Activated CD8-positive, alpha-beta memory T cell treated with anti-CD3 and anti-CD28 coated beads, Interleukin-2, amount 50 U/mL, for 4 hours (primary cell): ENCODE measurements around the gene HSPA12A.
"Not testable (repeated sequence)": the region's sequence is repeated elsewhere in the genome, so short reads cannot be mapped to it uniquely, and the experiment has no call there.

ENCODE experiments used
- DNase-seq: peaks from one replicate; pipeline ENCODE4 v3.0.0-alpha.2; 2020

The HSPA12A gene

GRCh38 chr10:116712519-116712918 lies 29.8 kb downstream of the HSPA12A start:
- DNase-seq, result no peak

DNA sequence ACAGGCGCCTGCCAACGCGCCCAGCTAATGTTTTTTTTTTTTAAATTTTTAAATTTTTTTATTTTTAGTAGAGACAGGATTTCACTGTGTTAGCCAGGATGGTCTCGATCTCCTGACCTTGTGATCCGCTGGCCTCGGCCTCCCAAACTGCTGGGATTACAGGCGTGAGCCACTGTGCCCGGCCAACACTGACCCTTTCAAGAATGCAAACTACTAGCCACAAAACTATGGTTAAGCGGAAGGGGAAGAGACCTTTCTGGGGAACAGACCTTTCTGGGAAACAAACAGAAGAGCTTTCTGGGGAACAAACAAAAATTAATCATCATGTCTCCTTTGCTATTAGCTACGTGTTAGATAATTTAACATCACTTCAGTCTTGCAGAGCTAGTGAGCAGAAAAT lies 30.6 kb downstream of the HSPA12A start:
- not testable (repeated sequence) for DNase-seq

GRCh38 chr10:116710076-116710475 lies 32.3 kb downstream of the HSPA12A start:
- DNase-seq, result no peak

DNA sequence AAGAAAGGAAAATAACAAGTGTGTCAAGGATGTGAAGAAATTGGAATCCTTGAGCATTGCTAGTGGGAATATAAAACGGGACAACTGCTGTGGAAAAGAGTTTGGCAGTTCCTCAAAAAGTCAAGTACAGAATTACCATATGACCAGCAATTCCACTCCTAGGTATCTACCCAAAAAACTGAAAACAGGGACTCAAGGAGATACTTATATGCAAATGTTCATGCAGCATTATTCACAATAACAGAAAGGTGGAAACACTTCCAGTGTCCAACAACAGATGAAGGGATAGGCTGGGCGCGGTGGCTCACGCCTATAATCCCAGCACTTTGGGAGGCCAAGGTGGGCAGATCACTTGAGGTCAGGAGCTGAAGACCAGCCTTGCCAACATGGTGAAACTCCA lies 33.5 kb downstream of the HSPA12A start:
- DNase-seq, result no peak

GRCh38 chr10:116708391-116708821 lies 34.0 kb downstream of the HSPA12A start:
- DNase-seq, result no peak

DNA sequence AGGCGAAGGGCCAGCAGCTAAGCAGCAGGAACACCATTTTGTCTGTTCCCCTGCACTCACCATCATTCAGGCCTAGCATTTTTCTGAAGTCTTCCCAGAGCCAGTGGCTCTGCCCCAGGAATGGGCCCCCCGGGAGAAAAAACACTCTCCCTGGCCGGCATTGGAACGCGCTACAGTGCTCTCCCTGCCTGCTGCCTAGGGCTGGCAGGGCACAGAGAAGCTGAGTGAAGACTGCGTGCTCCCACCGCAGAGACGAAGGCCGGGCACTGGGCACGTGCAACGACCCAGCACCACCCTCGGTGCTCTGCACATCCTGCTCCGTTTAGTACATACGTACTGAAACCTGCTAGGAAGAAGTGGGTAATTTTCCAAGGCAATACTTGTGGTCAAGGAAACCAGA lies 34.4 kb downstream of the HSPA12A start:
- DNase-seq, result no peak

DNA sequence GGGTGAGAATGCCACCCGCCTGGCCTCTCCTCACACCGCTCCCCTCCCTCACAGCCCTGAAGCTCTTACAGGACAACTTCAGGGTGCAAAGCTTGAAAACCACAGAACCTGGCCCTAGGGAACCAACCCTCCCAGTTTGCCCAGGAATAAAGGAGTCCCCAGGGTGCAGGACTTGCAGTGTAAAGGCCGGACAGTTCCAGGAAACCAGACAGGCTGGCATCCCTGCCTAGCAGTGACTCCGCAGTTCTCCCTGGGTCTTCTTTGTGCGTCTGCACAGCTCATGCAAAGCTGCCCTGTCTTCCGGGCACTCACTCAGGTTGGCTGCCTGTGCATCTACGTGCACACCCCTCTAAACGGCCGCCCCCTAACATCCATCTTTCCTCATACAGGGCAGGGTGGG lies 36.1 kb downstream of the HSPA12A start:
- no peak for DNase-seq

- DNase-seq, result no peak
Observed at GRCh38 chr10:116705498-116705897, 36.9 kb downstream of the HSPA12A start.

GRCh38 chr10:116704926-116705325 lies 37.4 kb downstream of the HSPA12A start:
- DNase-seq, result no peak

GRCh38 chr10:116702165-116702564 lies 40.2 kb downstream of the HSPA12A start:
- DNase-seq, result no peak

DNA sequence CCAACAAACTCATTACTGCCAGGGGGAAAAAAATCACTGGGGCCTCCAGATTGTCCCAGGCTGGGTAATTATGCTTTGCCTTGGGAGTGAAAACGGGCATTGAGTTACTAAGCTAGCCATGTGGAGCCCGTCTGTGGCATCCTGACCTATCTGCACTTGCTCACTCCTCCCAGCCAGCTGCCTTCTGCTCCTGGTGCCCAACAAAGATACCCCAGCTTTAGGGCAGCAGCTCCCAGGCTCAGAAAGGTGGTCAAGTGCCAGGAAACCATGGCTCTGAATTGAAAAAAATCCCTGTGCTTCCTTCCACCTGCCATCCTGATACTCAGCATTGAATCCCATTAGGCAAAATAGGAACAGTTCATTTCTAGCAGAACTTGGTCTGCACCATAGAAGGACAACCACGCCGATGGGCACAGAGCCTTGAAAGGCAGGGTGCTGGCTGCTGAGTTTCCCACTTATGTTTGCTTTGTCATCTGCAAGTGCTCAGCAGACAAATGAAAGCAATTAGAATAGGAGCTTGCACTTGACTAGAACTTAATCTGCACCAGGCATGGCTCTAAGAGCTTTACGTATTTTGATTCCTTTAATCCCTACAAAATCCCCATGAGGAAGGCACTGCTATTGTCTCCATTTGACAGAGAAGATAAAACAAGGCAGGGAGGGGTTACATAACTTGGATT lies 42.8 kb downstream of the HSPA12A start:
- DNase-seq, result no peak

DNA sequence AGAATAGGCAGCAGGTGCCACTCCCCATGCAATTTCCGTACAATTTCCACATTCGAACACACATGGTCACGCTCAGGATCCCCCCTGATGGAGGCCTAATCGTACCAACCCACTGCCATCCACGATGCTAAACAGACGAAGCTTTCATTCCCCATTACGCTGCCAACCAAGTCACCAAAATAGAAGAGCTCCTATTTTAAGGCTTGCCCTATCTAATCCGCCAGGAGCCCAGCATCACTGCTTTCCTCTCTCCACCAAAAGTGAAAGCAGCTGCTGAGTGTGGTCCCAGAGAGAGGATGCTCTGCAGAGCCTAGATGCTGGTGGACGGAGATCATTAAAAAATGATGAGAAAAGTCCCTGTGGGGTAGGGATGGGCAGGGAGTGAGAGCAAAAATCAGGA lies 43.3 kb downstream of the HSPA12A start:
- DNase-seq, result no peak

DNA sequence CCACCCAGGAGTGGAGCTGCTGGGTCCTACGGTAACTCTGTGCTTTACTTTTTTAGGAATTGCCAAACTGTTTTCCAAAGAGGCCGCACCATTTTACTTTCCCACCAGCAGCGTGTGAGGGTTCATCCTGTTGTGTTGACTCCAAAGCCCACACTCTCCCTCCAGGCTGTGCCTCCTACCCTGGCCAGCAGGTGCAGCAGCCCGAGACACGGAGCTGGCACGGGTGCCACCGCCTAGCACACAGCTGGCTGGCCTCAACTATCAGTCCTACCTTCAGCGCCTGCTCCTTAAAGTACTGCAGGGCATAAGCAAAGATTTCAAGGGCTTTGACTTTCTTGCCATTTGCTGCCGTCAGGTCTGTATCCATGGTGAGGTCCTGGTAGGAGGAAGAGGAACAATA lies 44.0 kb downstream of the HSPA12A start:
- DNase-seq, result no peak

GRCh38 chr10:116697816-116698215 lies 44.5 kb downstream of the HSPA12A start:
- no peak for DNase-seq

DNA sequence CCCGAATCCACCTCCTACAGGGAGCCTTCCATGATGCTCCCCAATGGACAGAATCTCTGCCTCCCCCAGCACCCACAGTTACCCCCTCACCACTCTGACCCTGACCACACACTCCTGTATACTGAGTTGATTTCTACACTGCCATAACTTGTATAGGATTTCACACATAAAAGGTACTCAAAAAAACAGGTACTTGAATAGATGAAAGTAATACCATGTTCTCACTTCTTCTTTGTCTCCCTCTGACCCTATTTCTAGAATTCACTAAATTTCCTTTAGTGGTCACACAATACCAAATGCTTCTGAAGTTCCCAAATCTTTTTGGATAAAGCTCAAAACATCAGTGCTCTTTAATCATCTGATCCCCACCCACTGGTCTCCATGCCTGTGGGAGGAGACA lies 45.4 kb downstream of the HSPA12A start:
- DNase-seq, result no peak

DNA sequence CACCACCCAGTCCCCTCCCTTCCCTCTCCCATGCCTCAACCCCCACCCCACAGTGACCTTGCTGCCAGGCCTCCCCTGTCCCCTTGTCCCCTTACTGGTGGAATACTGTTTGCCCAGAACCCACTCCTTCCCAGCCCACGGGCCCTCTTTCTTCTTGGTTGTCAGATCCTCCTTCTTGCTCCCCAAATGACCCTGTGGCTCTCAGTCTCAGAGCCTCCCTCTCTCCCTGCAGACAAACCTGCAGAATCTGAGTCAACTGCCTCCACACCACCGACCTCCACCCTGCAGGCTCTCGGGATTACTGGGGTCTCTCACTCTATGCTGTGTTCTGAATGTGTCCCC lies 47.5 kb downstream of the HSPA12A start:
- no peak for DNase-seq

DNA sequence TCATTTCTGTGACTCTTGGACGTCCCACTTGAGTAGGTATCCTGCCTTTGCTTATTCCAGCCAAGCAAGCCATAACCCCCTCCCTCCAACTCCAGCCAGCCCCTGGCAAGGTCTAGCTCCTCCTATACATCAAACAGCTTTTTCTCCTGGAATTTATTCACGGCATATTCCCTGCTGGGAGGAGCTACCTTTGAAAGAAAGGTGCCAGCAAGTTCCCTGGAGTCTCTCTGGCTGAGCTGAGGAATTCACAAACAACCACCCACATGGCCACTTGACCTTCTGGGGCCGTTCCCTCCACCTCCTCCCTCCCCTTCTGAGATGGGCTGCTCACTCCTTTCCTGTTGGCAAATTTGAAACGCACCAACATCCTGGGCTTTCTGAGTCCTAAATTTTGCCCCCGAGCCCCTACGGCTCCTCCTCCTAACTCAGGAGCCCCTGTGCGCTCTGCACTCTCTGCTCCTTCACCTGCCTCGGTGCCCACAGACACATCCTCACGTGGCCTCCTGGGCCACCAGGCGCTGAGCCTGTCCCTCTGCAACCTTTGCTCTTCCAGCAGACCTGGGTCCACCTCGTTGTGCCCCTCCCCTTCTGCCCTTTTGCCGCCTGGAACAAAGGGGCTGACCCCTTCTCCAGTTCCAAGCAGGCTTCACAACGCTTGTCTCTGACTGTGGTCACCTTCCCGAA lies 48.0 kb downstream of the HSPA12A start:
- DNase-seq, result no peak

DNA sequence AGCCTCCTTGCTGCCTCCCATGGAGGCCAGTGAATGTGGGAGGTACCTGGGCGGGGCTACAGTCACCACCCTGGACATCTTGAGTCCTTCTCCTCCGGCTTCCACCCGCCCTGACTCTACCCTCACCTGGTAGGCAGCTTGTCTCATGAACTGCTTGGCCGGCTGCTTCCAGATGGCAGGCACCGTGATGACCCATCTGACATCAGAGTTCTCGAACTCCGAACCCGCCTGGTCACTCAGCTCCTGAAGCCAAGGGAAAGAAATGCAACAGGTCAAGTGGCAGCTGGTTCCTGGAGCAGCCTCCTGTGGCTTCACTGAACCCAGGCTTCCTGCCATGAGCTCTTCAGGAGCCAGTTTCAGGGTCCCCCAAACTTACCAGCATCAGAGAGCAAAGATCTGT lies 50.1 kb downstream of the HSPA12A start:
- no peak for DNase-seq

DNA sequence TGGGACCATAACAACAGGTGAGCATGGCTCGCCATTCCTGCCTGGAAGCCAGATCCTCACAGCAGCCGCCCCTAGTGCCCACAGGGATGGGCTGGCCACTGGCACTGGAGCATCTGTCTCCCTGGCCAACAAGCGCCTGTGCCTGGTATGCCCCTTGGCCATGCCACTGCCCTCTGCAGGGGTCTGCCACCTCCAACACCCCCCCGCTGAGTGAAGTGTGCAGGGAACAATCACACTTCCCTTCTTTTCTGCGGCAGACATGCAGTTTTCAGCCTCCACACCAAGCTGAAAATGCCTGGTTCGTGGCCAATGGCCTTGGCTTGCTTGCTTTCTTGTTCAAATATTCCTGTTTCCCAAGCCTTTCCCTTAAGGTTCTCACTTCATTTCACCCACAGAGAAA lies 50.7 kb downstream of the HSPA12A start:
- DNase-seq, result no peak

DNA sequence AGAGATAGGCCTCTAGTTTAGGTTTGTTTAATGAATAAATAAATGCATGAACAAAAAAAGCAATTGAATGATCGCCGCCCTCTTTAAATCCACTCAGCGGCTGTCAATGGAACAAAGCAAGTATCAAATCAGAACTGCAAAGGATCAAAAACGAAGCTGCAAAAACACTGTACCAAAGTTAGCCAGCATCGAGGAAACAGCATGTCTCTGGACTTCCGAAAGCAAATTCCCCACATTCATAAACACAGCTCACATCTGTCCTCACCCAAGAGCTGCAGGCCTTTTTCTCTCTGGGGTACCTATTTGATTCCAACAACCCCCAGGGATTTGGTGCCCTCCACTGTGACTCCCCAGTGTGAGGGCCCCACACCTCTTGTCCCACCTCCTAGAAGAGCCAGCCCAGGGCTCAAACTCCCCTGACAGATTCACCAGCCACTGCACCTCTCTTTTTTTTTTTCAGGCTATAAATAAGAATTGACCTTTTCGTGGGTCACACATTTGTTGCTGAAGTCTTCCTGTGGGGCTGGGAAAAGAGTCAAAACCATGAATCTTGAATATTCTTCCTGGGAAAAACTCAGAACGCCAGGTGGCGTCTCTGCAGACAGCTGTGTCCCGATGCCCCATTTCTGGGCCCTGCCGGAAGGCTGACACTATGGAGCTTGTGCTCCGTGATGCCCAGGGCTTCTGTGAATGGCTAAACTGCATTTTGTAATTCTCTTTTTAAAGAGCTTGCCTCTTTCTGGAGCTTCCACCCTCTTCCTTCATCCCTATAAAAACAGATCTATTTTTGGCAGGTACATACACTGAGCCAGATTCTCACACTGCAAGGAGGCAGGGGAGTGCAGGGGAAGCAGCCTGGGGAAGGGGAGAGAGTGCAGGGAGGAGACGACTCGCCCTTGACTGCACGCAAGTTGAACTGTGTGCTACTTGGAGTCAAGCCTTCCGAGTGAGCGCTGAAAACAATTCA lies 51.7 kb downstream of the HSPA12A start:
- DNase-seq, result no peak

GRCh38 chr10:116689744-116690143 lies 52.6 kb downstream of the HSPA12A start:
- no peak for DNase-seq

GRCh38 chr10:116688741-116689495 lies 53.4 kb downstream of the HSPA12A start:
- DNase-seq, result no peak

GRCh38 chr10:116688241-116688711 lies 54.1 kb downstream of the HSPA12A start:
- DNase-seq, result no peak
